HG02884 (cell line): ENCODE data around the gene MTFR2.

Experiments
- ATAC-seq: cut with Tn5 transposase; IDR thresholded peaks from one replicate; pipeline ENCODE4 v1.9.1; 2021; ENCODE audit warnings: mild to moderate bottlenecking, moderate library complexity; ENCODE audit not compliant: unreplicated experiment

MTFR2 gene

DNA sequence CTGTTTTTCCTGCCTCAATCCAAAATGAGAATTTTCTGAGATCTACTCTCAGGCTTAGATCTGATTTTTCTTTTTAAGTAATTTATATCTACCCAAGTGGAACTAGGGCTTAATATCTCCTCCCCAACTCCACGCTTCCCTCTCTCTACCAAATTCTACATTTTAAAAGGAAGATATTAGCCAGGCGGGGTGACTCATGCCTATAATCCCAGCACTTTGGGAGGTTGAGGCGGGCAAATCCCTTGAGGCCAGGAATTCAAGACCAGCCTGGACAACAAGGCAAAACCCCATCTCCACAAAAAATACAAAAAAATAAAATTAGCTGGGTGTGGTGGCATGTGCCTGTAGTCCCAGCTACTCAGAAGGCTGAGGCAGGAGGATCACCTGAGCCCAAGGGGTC is 61.0 kb downstream of the MTFR2 start:
- ATAC-seq: no peak

DNA sequence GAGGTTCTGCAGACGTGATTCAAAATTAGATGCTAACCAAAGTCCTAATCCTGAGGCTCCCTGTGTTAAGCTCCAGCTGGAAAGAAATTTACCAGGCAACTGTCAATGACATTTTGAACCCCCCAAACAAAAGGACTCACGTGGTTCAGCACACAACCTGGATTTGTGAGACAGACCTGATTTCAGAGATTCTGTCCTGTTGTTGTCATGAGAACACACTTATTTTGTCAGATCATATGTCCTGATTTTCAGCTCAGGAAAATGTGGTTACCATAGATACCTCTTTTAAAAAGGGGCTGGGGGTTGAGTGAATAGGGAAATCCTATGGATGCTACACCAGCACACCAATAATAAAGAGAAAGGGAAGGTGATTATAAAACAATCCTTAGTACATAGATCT is 61.6 kb downstream of the MTFR2 start:
- ATAC-seq: no peak

DNA sequence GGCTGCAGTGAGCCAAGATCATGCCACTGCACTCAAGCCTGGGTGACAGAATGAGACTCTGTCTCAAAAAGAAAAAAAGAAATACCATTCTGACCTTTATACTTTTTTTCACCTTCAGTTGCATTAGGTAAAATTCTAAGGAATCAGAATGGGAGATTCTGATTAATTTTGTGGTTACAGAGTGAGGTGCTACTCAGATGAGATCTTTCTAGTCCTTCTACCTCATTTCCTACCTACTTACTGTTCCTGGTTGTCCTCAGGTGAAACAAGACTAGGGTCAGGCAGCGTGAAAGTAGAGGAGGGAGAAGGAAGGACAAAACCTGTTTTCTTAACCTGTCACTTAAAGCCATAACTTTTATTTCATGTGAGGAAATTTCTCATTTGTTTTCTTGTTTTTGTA is 63.7 kb downstream of the MTFR2 start:
- no peak for ATAC-seq

DNA sequence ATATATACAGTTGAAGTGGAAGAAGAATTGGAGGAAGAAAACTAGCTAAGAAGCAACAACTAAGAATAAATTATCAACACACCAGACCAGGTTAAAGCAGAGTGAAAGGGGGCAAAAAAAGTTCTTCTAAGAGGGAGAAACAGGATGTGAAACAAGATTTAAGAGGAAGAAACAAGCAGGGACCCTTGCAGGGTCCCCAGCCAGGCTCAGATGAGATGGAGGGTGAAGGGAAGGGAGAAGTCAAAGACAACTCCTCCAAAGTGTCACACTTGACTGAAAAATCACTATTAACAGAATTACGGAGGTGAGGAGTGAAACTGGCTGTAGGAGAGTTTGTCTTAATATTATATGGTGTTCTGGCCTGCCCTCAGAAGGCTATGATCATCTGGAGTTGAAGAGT is 65.4 kb downstream of the MTFR2 start:
- no peak for ATAC-seq

DNA sequence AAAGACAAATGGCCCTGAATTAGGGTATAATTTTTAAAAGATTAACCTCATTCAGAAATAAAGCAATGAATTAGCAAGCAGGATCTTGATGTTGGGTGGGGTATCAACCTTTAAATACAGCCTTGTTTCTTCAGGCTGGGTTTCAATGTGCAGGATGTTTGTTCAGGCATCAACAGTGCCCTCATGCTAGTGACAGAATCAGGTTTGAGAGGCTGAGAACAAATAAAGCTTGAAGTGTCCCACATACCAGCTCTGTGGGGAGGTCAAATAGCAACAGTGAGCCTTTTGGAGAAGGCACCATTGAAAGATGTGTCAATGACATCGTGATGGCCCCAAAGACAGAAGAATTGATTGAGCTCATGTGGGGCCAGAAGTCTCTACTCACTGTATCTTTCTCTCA is 68.2 kb downstream of the MTFR2 start:
- ATAC-seq: no peak

DNA sequence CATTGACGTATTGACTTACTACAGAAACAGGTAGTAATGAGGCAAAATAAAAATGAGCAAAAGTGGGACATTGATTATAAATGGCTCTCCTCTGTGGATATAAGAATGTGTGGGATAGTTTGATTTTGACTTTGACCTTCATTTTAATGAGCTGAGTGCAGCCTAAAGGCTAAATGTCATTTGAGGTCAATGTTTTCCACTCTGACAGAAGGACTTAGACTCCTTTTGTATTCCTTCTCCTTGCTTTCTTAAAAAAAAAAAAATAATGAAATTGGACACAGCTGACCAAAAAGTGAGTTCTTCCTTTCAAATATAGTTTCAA is 68.6 kb downstream of the MTFR2 start:
- ATAC-seq: no peak
